NB4 (cell line): ENCODE data around the gene COPG2.

ENCODE experiments used
- DNase-seq: peaks from one replicate; pipeline ENCODE4 v3.0.0; 2010; ENCODE audit warnings: low read depth
- H3K4me3 ChIP-seq: one replicate; pipeline ENCODE4 v1.5.1; 2011; ENCODE audit warnings: mild to moderate bottlenecking, low read depth, low read length, moderate library complexity
- CTCF ChIP-seq: IDR thresholded peaks from one replicate; pipeline ENCODE4 v1.5.1; 2012; ENCODE audit warnings: low read depth, low read length
- MAX ChIP-seq: IDR thresholded peaks from 2 replicates; pipeline ENCODE4 v1.6.1; 2011; ENCODE audit warnings: low read depth, low read length
- MYC ChIP-seq: IDR thresholded peaks from 2 replicates; pipeline ENCODE4 v1.6.1; 2011; ENCODE audit warnings: low read depth, low read length
- POLR2A ChIP-seq: IDR thresholded peaks from 2 replicates; pipeline ENCODE4 v1.6.1; 2011; ENCODE audit warnings: mild to moderate bottlenecking; ENCODE audit not compliant: insufficient read length; ENCODE audit errors: extremely low read depth

COPG2 gene

GRCh38 chr7:130494431-130494858, 174.1 kb downstream of the COPG2 start:
- H3K4me3 ChIP-seq, result no peak overlapping the region
- no peak for TF ChIP-seq MYC
- no peak for TF ChIP-seq MAX
- TF ChIP-seq POLR2A, result no peak
- TF ChIP-seq CTCF, result no peak
- DNase-seq, result no peak

GRCh38 chr7:130493275-130493873, 175.2 kb downstream of the COPG2 start:
- TF ChIP-seq CTCF (no peak), POLR2A (no peak), MYC (no peak), MAX (no peak)
- no peak overlapping the region for H3K4me3 ChIP-seq
- DNase-seq, result no peak

- no peak overlapping the region for H3K4me3 ChIP-seq
- TF ChIP-seq CTCF (no peak), POLR2A (no peak), MYC (no peak), MAX (no peak)
- no peak for DNase-seq
Observed at GRCh38 chr7:130492523-130493274, 175.8 kb downstream of the COPG2 start.

- no peak within 1 kb of the TSS for H3K4me3 ChIP-seq
- DNase-seq, result no peak
- TF ChIP-seq MAX (no peak), CTCF (no peak), POLR2A (no peak), MYC (no peak)
Observed at GRCh38 chr7:130491841-130492522, 176.6 kb downstream of the COPG2 start, which contains the start of gene MEST. Gene MEST, plus strand, starts transcription at chr7:130492085. Its CDS starts 229 bp downstream, at chr7:130492314.

- no peak for DNase-seq
Observed at GRCh38 chr7:130490888-130491804, 177.4 kb downstream of the COPG2 start.

More at GRCh38 chr7:130490888-130491804, 177.4 kb downstream of the COPG2 start:
- H3K4me3 ChIP-seq, result no peak overlapping the region
- TF ChIP-seq MYC (no peak), MAX (no peak), POLR2A (no peak), CTCF (no peak)
